Tibial nerve (tissue), 4 donors: ENCODE measurements around the gene FAM234A. TPM values are rescaled to one million over a fixed set of nuclear protein-coding genes. Genes with fewer than 3 reads are reported as not detected.
A peak's percentile ranks its signal among the peaks of the same experiment; 100 is the strongest.

Experiments used
- DNase-seq, 2 donors: peaks; one replicate each; pipeline ENCODE4 v3.0.0-alpha.2; 2019; ENCODE audit warnings: low spot score in 2 of 2
- H3K27ac ChIP-seq, 4 donors: fragments of 200-600 bp; sonication (generic) in 3 of 4; one replicate each; pipeline ENCODE4 v1.5.1; 2017 to 2019; ENCODE audit warnings: mild to moderate bottlenecking in 1 of 4
- H3K27me3 ChIP-seq, 2 donors: fragments of 200-600 bp; sonication (generic) in 1 of 2; one replicate each; pipeline versions ENCODE4 v1.5.1 to v1.6.0; 2017 to 2019
- H3K36me3 ChIP-seq, 3 donors: fragments of 200-600 bp; sonication (generic); one replicate each; pipeline ENCODE4 v1.5.1; 2018 to 2019
- H3K4me1 ChIP-seq, 4 donors: fragments of 200-600 bp; sonication (generic) in 3 of 4; one replicate each; pipeline ENCODE4 v1.5.1; 2017 to 2019
- H3K4me3 ChIP-seq, 4 donors: fragments of 200-600 bp; sonication (generic) in 3 of 4; one replicate each; pipeline ENCODE4 v1.5.1; 2017 to 2019; ENCODE audit warnings: mild to moderate bottlenecking in 1 of 4, moderate library complexity in 1 of 4
- H3K9me3 ChIP-seq, 4 donors: fragments of 200-600 bp; sonication (generic) in 3 of 4; one replicate each; pipeline ENCODE4 v1.5.1; 2017 to 2019
- CTCF ChIP-seq, 5 experiments: fragments of 200-600 bp in 3 of 5; fragments of 450-650 bp in 2 of 5; sonication (generic) in 3 of 5; IDR thresholded peaks; one replicate each; pipeline ENCODE4 v1.5.1; 2016 to 2019; ENCODE audit warnings: antibody characterized with exemption in 5 of 5, mild to moderate bottlenecking in 3 of 5, moderate library complexity in 2 of 5
- EP300 ChIP-seq, 2 donors: sonication (generic); formaldehyde crosslinking; IDR thresholded peaks; one replicate each; pipeline ENCODE4 v1.6.1; 2017; ENCODE audit warnings: antibody characterized with exemption in 2 of 2, mild to moderate bottlenecking in 1 of 2
- POLR2A ChIP-seq, 2 donors: fragments of 450-650 bp; IDR thresholded peaks; one replicate each; pipeline ENCODE4 v1.6.1; 2017; ENCODE audit warnings: antibody characterized with exemption in 2 of 2, mild to moderate bottlenecking in 2 of 2, moderate library complexity in 2 of 2
- WGBS, 2 donors: methylation state at CpG; one replicate each; pipeline ENCODE4 v1.1.5; 2018; 5-methylcytosine and 5-hydroxymethylcytosine counted together
- total RNA-seq, 4 donors: library from RNA; depleted of rRNA; stranded (reverse); fragments of >200 nt; gene quantifications; one replicate each; pipeline ENCODE4 v1.1.0, GENCODE V29; 2016

The FAM234A gene
- total RNA-seq, 4 donors from 2014 or later, result 73.5 to 192 (median 99.0) TPM

- DNase-seq, result no peak
- H3K4me3 ChIP-seq, result no peak overlapping the region
- 95 to 96% methylated on average over 12 of the region's 12 CpGs for WGBS, 2 donors
- H3K9me3 ChIP-seq, result no peaks in the 10 kb centered on the region
- peaks cover 0 to 2% (median 0%) of the 10 kb centered on the region in 4 donors for H3K4me1 ChIP-seq
- TF ChIP-seq EP300 (IDR thresholded peaks at IDR 0.05) (no peak), CTCF (IDR thresholded peaks at IDR 0.05) (no peak), POLR2A (IDR thresholded peaks at IDR 0.05) (no peak)
- H3K27me3 ChIP-seq, result no peaks in the 10 kb centered on the region
- H3K27ac ChIP-seq, result no peak overlapping the region
- peaks cover 3 to 38% (median 4%) of the 10 kb centered on the region in 3 donors for H3K36me3 ChIP-seq
These were observed 12.4 kb downstream of the FAM234A start for GRCh38 chr16:247027-247426.

DNA sequence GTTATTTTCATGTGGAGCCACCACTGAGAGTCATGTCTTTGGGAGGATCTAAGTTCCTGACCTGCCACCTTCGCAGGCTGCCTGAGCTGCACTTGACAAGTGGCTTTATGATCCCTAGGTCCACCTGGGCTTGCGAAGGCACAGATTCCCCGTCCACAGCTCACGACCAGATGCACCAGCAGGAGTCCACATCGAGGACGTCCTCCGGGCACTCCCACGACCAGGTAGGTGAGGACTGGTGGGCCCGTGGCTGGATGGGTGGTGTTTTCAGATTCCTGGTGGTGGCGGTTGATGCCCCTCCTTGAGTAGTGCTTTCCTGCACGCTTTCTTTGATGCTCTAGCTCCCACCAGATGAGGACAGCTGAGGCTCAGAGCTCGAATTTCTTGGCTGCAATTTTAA, 14.8 kb downstream of the FAM234A start:
- H3K4me1 ChIP-seq, result no peaks in the 10 kb centered on the region
- no peak overlapping the region for H3K4me3 ChIP-seq
- H3K27me3 ChIP-seq, result no peaks in the 10 kb centered on the region
- no peaks in the 10 kb centered on the region for H3K9me3 ChIP-seq
- no peak for TF ChIP-seq CTCF (IDR thresholded peaks at IDR 0.05)
- TF ChIP-seq POLR2A (IDR thresholded peaks at IDR 0.05), result no peak
- TF ChIP-seq EP300 (IDR thresholded peaks at IDR 0.05), result no peak
- H3K36me3 ChIP-seq, result peaks cover 3 to 60% (median 4%) of the 10 kb centered on the region in 3 donors
- 91 to 94% methylated on average over 12 of the region's 12 CpGs for whole genome bisulfite sequencing, 2 donors
- no peak for DNase-seq
- no peak overlapping the region for H3K27ac ChIP-seq

DNA sequence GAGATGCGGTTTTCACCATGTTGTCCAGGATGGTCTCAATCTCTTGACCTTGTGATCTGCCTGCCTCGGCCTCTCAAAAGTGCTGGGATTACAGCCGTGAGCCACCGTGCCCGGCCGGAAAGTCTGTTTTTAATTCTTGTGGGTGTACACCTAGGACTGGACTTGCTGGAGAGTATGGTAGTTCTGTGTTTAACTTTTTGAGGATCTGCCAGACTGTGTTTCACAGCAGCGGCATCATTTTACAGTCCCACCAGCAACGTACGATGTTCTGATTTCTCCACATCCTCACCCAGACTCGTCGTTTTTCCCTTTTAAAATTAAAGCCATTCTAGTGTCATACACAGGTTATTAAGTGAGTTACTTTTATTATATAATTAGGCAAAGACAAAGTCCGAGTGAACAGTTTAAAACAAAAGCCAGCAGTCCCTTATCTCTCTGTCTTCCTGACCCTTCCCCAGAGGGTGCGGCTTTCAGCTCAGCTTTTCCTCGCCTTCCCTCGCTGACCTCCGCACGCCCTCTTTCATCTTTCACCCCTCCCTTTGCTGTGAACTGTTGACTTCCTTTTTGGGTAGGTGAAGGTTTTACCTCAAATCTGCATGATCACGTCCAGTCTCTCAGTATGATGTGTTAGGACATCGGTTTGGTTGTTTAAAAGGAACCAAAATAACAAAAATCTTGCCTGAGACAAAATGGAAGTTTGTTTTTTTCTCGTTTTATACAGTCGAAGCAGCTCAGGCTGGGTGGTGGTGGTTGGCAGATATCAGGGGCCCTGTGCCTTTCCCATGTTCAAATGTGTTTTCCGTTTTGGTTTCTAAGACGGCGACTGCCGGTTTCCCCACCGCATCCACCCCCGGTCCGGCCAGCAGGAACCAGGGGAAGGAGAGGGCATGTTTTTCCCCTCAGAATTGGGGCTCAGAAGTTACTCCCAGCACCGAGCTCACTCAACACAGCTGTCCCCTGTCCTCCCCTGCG, 18.0 kb downstream of the FAM234A start:
- peaks cover 3 to 89% (median 8%) of the 10 kb centered on the region in 3 donors for H3K36me3 ChIP-seq
- TF ChIP-seq CTCF (IDR thresholded peaks at IDR 0.05) (no peak), POLR2A (IDR thresholded peaks at IDR 0.05) (no peak), EP300 (IDR thresholded peaks at IDR 0.05) (no peak)

GRCh38 chr16:253833-254232, 19.2 kb downstream of the FAM234A start:
- 86 to 91% methylated on average over 5 to 6 of the region's 6 CpGs for WGBS, 2 donors
- TF ChIP-seq CTCF (IDR thresholded peaks at IDR 0.05) (no peak), EP300 (IDR thresholded peaks at IDR 0.05) (no peak), POLR2A (IDR thresholded peaks at IDR 0.05) (no peak)
- Histone ChIP-seq H3K9me3 (no peaks in the 10 kb centered on the region), H3K36me3 (peaks cover 3 to 85% (median 8%) of the 10 kb centered on the region in 3 donors), H3K27me3 (no peaks in the 10 kb centered on the region), H3K4me1 (no peaks in the 10 kb centered on the region), H3K4me3 (no peak overlapping the region), H3K27ac (no peak overlapping the region)
- no peak for DNase-seq

More for the DNA sequence above, 18.0 kb downstream of the FAM234A start:
- WGBS, 2 donors, result 70 to 71% methylated on average over 30 of the region's 30 CpGs
- Histone ChIP-seq H3K27ac (peak overlapping the region in 2 of 4 donors; percentile 22 to 58), H3K27me3 (no peaks in the 10 kb centered on the region), H3K4me1 (no peaks in the 10 kb centered on the region), H3K9me3 (no peaks in the 10 kb centered on the region), H3K4me3 (no peak overlapping the region)
- DNase-seq, result no peak

DNA sequence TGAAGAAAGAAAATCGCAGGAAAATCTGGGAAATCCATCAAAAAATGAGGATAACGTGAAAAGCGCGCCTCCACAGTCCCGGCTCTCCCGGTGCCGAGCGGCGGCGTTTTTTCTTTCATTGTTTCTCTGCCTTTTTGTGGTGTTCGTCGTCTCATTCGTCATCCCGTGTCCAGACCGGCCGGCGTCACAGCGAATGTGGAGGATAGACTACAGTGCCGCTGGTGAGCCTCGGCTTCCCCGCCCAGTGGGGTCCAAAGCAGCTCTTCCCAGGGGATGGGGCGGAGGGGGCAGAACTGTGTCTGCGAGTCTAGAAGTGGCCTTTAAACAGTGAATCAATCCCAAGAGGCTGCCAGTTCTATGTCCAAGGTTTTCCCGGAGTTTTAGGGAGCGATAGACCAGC, 19.8 kb downstream of the FAM234A start:
- Histone ChIP-seq H3K9me3 (no peaks in the 10 kb centered on the region), H3K36me3 (peaks cover 3 to 85% (median 8%) of the 10 kb centered on the region in 3 donors), H3K27ac (no peak overlapping the region), H3K27me3 (no peaks in the 10 kb centered on the region), H3K4me3 (no peak overlapping the region), H3K4me1 (no peaks in the 10 kb centered on the region)
- TF ChIP-seq EP300 (IDR thresholded peaks at IDR 0.05) (no peak), POLR2A (IDR thresholded peaks at IDR 0.05) (no peak), CTCF (IDR thresholded peaks at IDR 0.05) (no peak)
- WGBS, 2 donors, result 96 to 97% methylated on average over 25 of the region's 25 CpGs
- DNase-seq, result no peak
